ENCODE data around the gene FBXO31.

Gene FBXO31

GRCh38 chr16:87323727-87324410 is 59.7 kb downstream of the FBXO31 start:
- DNase-seq = no peak

DNA sequence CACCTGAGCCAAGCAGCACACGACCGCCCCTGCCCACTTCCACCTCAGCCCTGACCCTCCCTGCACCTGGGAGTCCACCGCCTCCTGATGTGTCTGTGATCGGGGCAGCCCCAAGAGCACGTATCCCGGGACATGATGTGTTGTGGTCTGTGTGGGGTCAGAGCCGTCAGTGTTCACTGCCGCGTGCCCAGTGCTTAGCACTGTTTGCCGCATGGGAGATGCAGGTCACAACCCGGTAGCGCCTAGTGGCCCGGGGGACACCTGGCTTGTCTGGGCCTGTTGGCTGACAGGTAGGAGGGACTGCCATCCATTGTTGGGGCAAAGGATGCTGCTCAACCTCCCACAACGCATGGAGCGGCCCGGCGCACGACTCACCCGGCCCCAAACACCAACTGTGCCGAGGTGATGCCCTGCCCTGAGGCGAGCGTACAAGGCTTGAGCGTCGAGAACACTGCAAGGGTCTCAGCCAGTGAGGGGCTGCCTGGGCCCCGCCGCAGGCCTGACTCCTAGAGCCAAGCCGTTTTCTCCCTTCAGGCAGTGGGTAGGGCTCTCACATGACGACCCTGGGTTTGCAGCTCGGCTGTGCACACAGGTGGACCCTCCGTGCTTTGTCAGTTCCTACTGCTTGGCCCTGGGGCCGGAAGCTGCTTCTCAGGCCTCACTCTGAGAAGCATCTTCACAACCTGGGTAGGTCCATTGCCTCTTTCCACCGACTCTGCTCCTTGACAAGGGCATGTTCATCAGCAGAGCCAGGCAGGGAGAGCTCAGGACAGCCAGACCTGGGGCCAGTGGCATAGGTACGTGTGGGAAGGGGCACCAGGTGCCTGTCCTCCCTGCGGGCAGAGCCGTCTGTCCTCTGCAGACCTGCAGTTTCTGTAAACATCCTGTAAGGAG is 60.5 kb downstream of the FBXO31 start:
- no peak for DNase-seq

GRCh38 chr16:87322360-87322759 is 61.2 kb downstream of the FBXO31 start:
- DNase-seq = no peak

- DNase-seq = no peak
These were observed 62.1 kb downstream of the FBXO31 start for GRCh38 chr16:87321336-87322107.

DNA sequence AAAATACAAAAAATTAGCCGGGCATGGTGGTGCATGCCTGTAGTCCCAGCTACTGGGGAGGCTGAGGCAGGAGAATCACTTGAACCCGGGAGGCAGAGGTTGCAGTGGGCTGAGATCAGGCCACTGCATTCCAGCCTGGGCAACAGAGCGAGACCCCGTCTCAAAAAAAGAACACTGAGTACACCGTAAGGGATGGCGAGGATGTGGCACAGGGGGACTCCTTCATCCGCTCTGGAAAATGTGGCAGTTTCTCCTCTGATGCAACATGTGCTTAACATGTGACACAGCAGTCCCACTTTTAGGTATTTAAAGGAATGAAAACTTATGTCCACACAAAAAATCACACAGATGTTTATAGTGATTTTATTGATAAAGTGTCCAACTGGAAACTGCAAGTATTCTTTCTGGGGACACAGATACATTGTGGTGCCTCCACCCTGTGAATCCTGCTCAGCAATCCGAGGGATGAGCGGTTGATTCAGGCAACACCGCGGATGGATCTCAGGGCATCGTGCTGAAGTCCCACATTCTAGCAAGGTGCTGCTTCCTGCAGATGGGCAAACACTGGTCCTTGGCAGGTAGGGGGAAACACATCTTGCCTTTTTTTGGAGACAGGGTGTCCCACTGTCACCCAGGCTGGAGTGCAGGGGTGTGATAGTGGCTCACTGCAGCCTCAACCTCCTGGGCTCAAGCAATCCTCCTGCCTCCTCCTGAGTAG is 62.9 kb downstream of the FBXO31 start:
- DNase-seq = no peak

DNA sequence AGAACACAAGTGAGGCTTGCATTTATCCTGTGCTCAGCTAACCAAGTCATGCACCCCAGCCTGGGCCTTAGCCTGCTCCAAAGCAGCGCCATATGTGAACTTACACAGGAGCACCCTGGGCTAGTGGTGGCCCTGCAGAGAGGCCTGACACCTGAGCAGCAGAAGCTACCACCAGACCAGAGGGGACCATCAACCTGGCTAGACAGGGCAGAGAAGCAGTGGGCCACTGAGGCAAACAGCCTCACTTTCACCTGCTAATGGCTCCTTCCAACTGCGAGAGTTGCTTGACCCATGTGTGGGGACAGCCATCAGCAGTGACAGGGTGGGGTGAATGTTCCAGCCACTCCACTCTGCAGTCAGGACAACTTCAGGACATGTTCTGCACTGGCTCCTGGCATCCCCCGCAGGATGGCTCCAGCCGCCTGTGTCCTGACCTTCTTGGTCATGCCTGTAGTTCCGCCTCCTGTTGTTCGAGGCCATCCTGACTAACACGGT is 63.5 kb downstream of the FBXO31 start:
- DNase-seq = no peak

- no peak for DNase-seq
These were observed 64.6 kb downstream of the FBXO31 start for GRCh38 chr16:87319011-87319410.

DNA sequence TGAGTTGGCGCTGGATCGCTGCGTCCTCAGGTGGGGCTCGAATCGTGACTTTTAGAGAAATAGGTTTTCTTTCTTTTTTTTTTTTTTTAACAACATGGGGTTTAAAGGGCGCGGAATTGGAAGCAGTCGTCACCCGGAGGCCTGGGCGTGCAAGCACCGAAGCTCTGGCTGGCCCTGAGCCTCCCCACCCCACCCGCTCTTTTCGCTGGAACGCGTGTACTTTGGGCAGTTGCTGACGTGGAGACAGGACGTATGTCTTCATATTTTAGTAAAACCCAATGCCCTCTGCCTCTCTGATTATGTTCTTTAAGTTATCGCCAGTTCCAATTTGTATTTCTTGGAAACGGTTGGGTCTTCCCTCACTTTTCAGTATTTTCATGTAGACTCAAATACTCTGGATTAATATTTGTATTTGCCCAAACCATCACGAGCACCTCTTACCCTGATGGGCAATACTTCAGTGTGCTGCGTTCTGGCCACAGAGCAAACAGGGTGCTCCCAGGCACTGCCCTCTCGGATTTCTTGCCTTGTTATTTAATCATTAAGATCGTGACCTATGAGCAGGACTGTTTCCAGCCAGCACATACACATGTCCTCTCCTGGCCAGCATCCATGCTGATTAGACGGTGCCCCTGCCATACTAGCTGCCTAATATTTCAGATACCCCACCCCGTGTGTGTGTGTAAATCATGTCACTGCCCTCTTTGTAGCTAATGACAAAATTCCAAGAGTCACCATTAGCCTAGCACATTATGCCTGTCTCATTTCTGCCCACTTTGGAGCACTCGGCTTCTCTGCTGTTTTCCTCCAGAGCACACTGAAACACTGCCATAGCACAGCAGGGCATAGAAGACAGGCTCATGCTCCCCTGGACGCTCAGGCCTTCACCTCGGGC is 65.6 kb downstream of the FBXO31 start:
- DNase-seq = peak; percentile 57

DNA sequence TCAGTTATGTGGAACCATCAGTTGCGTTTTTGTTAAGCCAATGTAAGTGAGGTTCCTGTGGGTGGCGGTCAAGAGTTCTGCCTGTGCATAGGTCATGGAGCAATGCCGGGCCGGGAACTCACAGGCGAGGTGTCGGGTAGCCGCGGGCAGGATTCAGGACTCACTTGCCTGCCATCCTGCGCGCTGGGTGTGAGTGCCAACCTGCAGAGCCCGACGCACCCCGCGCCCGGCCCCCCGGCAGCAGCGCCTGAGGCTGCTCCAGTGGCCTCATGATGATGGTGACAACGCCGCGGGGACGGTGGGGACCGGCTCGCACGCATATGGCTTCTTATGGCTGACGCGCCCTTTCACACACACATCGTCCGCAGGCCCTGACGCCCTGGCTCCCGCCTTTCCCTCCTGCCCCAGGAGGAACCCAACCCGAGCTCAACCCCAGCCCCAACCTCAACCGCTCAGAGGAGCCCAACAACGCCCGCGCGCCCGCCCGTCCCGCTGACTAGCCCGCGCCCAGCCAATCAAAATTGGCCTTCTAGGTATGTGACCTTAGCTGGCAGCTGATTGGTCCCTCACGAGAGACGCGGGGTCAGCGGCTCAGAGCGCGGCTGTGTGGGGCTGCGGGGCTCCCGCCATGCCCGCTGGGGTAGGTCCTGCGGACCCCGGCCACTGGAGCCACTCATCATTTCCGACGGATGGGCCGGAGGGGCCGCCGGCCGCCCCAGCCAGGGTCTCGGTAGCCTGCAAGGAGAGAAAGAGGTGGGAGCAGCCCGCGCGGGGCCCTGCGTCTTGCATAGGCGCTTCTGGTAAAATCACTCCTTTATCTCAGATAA is 66.4 kb downstream of the FBXO31 start, which contains the start of gene C16orf95:
Gene C16orf95, minus strand, starts transcription at position 470 of the 827 bp plus-strand sequence. Its CDS starts 150 bp downstream, at position 320.
- peak; percentile 98 for DNase-seq

GRCh38 chr16:87316450-87316922 is 67.1 kb downstream of the FBXO31 start:
- no peak for DNase-seq

DNA sequence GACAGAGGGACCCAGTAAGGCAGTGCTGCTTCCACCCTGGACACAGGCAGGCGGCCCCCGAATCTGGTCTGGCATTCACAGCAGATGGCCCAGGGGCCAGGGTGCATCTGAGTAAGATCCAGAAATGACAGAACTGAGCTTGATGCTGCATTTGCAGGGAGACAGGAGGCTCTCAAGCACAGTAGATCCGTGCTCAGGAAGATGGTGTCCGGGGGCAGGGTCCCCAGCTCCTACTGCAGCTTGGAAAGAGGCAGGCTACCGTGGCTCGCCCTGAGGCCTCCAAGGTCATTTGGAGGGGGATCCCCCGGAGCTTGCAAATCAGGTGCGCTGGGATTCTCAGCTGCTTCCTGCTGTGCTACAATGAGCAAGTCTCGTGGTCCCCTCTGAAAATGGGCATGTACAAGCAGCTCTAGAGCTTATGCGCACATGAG is 68.6 kb downstream of the FBXO31 start:
- DNase-seq = no peak

GRCh38 chr16:87312008-87312407 is 71.6 kb downstream of the FBXO31 start:
- DNase-seq = no peak

- no peak for DNase-seq
These were observed 72.2 kb downstream of the FBXO31 start for GRCh38 chr16:87311387-87311786.

DNA sequence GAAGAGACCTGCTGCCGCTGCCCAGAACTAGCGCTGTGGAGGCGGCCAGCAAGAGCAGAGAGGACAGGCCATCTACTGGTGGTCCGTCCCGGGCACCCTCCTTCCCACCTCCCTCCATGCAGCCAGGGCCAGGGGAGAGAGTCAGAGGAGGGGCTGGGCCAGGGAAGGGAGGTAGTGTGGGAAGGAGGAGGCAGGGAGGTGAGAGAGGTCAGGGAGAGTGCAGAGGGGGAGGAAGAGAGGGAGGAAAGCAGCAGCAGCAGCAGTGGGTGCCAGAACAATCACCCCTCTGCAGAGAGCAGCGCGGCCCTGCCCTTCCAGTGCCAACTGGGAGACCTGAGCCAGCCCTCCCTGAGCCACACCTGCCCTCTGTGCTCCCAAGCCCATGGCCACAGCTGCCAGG is 73.0 kb downstream of the FBXO31 start:
- no peak for DNase-seq

DNA sequence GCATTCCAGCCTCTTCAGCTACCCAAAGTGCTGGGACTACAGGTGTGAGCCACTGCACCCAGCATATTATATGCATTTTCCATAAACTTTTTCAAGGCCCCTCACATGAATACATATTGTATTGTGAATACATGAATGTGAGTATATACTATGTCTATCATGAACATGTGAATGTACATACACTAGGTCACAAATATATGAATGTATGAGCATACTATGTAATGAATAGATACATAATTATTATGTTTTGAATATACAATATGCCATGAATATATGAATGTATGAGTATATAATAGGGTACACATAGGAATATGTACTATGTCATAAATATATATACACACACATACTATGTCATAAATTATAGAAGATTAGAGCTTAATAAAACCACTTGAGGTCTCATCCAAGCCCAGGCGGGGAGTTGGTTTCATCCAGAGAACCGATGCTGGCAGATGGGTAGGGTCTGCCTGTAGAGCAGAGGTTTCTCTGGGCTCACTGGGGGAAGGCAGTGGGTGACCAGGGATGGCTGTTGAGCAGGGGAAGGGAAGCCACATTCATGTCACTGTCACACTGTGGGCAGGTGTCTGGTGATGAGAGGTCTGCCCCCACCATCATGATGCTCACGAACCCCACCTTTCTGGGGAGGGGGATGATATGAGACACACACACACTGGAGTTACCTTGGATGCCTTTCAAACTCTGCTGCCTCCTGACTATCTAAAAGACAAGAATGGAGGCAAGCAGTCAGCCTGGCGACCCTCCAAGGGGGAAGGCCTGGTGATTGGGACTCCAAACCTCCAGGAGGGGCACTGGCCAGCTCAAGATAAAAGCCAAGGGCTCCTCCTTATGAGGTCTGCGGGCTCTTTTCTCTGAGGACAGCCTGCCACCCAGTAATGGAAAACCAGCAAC is 73.7 kb downstream of the FBXO31 start:
- no peak for DNase-seq

- peak; percentile 84 for DNase-seq
These were observed 74.8 kb downstream of the FBXO31 start for GRCh38 chr16:87308826-87309225.

DNA sequence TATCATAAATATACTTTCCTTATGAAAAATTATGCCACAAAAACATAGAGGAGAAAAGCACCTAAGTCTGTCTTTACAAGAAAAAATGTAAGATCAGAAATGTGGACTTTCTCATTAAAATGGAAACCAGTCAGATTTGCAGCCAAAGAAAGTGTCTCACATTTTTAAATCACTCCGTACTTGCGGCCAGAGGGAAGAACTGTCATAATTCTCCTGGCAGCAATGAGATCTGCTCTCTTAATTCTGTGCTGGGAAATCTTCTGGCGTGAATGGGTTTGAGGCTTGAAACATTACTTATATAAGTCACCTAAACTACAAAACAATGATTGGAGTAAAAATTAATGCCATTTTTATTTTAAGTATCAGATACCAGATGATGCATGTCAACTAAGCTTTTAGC is 77.1 kb downstream of the FBXO31 start:
- DNase-seq = no peak

DNA sequence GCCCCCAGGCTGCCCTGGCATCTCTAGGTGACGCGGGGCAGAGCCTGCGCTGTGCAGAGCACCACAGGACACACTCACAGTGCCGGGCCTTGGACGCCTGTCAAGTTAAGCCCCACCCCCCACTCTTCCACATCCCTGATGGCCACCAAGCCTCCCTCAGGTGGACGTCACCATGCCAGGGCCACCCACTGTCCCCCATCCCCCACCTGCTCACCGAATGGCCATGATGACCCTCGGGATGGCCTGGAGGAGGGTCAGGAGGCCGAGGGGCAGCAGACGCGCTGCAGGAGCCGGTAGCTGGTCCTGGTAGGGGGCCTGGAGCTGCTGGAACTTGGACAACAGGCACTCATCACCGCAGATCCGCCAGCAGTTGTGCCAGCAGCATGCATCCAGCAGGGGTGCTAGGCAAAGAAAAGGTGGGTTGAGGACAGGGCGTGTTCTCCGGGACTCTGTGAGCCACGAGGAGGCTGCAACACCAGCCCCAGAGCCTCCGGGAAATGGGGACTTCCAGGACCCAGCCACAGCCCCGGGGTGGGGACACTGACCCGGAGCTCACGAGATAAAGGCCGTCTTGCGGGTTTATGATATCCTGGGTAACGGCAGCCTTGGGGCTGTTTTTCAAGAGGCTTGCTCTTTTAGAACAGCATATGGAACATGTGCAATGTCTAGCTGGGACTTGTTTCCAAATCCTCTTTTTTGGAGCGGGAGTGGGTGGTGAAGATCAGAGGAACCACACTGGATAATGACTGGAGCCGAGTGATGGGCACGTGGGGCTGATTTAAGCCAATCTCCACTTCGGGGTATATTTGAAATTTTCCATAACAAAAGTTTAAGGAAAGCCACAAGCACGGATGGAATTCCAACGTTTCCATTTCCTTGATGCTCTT is 77.8 kb downstream of the FBXO31 start:
- DNase-seq = no peak
